ENCODE results near the gene LRRC8E.

The LRRC8E gene

GRCh38 chr19:7888145-7888825 is at the start of gene LRRC8E:
Gene LRRC8E (plus strand): TSS chr19:7888510. CDS start chr19:7895604, 7,094 bp downstream.
- peak within 1 kb of the TSS; percentile 21; the same call in 1 of the 2 replicates for H3K27ac ChIP-seq
- TF ChIP-seq CTCF (conservative IDR thresholded peaks at IDR 0.05): no peak

GRCh38 chr19:7839476-7839875 is 48.8 kb upstream of the LRRC8E start:
- no peak for TF ChIP-seq CTCF (conservative IDR thresholded peaks at IDR 0.05)
- H3K27ac ChIP-seq: no peak overlapping the region

- H3K27ac ChIP-seq: no peak overlapping the region
- no peak for TF ChIP-seq CTCF (conservative IDR thresholded peaks at IDR 0.05)
Measured at GRCh38 chr19:7840629-7841028, 47.7 kb upstream of the LRRC8E start.

GRCh38 chr19:7841751-7842660 is 46.3 kb upstream of the LRRC8E start:
- H3K27ac ChIP-seq: no peak overlapping the region
- no peak for TF ChIP-seq CTCF (conservative IDR thresholded peaks at IDR 0.05)

GRCh38 chr19:7842661-7843294 is 45.5 kb upstream of the LRRC8E start:
- no peak for TF ChIP-seq CTCF (conservative IDR thresholded peaks at IDR 0.05)
- H3K27ac ChIP-seq: no peak overlapping the region

GRCh38 chr19:7843521-7843920 is 44.8 kb upstream of the LRRC8E start:
- no peak overlapping the region for H3K27ac ChIP-seq
- no peak for TF ChIP-seq CTCF (conservative IDR thresholded peaks at IDR 0.05)

- no peak overlapping the region for H3K27ac ChIP-seq
- no peak for TF ChIP-seq CTCF (conservative IDR thresholded peaks at IDR 0.05)
Measured at GRCh38 chr19:7844405-7844804, 43.9 kb upstream of the LRRC8E start.

All from VCaP (cell line).